Measurements from ENCODE around the gene SUGCT. TPM values are rescaled to one million over a fixed set of nuclear protein-coding genes. Genes with fewer than 3 reads are reported as not detected.

Gene SUGCT
- total RNA-seq, 1 experiment from 2014 or later, result 5.4 TPM

DNA sequence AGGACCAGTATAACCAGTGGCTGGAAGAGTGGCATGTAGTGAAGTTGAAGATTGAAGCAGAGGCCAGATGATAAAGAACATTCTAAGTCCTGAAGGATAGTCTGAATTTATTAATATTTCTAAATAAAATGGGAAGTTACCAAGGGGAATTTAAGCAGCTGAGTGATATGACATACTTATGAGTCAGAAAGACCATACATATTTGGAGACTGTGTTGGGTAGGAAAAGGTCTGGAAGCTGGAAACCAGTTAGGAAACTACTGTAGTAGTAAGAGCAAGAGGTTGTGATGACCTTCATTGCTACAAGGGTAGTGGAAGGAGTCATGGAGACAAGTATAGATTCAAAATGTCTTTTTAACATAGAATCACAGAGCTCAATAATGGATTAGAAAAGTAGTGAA, 752.3 kb downstream of the SUGCT start:
- Histone ChIP-seq H3K4me1 (ENCODE audit: insufficient read depth, low read length) (no peaks in the 10 kb centered on the region), H2BK12ac (ENCODE audit: insufficient read length, low read depth, low read length) (no peak overlapping the region), H3K9me3 (ENCODE audit: control insufficient read depth, low read depth, low read length) (no peaks in the 10 kb centered on the region), H2BK5ac (ENCODE audit: insufficient read length, low read length) (no peak overlapping the region), H4K5ac (ENCODE audit: insufficient read length, low read depth, low read length) (no peak overlapping the region), H3T11ph (ENCODE audit: low read length) (no peak overlapping the region), H3K9ac (ENCODE audit: extremely low read depth, insufficient read length, low read length) (no peak overlapping the region), H3K27ac (ENCODE audit: insufficient read length, low read depth, low read length) (no peak overlapping the region), H3K27me3 (ENCODE audit: insufficient read depth, low read length) (no peaks in the 10 kb centered on the region), H2BK15ac (ENCODE audit: low read depth, low read length) (no peak overlapping the region), H3K14ac (ENCODE audit: insufficient read depth, low read length) (no peak overlapping the region), H4K8ac (replicated peaks; ENCODE audit: insufficient read length, low read depth, low read length) (no peak overlapping the region), H4K20me1 (ENCODE audit: control insufficient read depth, insufficient read depth, insufficient read length) (no peaks in the 10 kb centered on the region), H3K79me2 (ENCODE audit: insufficient read depth, low read length) (no peaks in the 10 kb centered on the region), H3K4me2 (ENCODE audit: insufficient read depth, insufficient read length, low read length) (no peak overlapping the region), H2BK120ac (ENCODE audit: low read depth, low read length, poor library complexity, severe bottlenecking) (no peak overlapping the region), H3K18ac (ENCODE audit: insufficient read length, low read depth, low read length) (no peak overlapping the region), H3K4ac (ENCODE audit: low read depth, low read length) (no peak overlapping the region), H2AFZ (ENCODE audit: low read length) (no peak overlapping the region), H3K79me1 (ENCODE audit: insufficient read depth, low read depth, low read length, poor library complexity, severe bottlenecking) (no peaks in the 10 kb centered on the region), H2AK5ac (ENCODE audit: insufficient read length, low read length) (no peak overlapping the region), H4K91ac (ENCODE audit: insufficient read length, low read depth, low read length) (no peak overlapping the region), H3K56ac (ENCODE audit: insufficient read length, low read depth, low read length) (no peak overlapping the region), H2BK20ac (ENCODE audit: low read depth, low read length, poor library complexity, severe bottlenecking) (no peak overlapping the region), H3K23me2 (ENCODE audit: insufficient read length, low read depth, low read length, poor library complexity, severe bottlenecking) (no peaks in the 10 kb centered on the region), H3K23ac (ENCODE audit: insufficient read length, low read depth, low read length) (no peak overlapping the region)
- Mint-ChIP-seq H3K4me3 (no peak overlapping the region), H3K36me3 (ENCODE audit: insufficient read depth in 1 of 3, low read depth in 3 of 3) (peaks cover 0 to 9% (median 0%) of the 10 kb centered on the region in 3 experiments; a peak in 2 of 7 replicates), H3K9me3 (peaks cover 11 to 14% of the 10 kb centered on the region in 2 experiments), H3K4me1 (no peaks in the 10 kb centered on the region), H3K27ac (no peak overlapping the region), H3K27me3 (ENCODE audit: low read depth) (no peaks in the 10 kb centered on the region)
- TF ChIP-seq, protein P1, sequence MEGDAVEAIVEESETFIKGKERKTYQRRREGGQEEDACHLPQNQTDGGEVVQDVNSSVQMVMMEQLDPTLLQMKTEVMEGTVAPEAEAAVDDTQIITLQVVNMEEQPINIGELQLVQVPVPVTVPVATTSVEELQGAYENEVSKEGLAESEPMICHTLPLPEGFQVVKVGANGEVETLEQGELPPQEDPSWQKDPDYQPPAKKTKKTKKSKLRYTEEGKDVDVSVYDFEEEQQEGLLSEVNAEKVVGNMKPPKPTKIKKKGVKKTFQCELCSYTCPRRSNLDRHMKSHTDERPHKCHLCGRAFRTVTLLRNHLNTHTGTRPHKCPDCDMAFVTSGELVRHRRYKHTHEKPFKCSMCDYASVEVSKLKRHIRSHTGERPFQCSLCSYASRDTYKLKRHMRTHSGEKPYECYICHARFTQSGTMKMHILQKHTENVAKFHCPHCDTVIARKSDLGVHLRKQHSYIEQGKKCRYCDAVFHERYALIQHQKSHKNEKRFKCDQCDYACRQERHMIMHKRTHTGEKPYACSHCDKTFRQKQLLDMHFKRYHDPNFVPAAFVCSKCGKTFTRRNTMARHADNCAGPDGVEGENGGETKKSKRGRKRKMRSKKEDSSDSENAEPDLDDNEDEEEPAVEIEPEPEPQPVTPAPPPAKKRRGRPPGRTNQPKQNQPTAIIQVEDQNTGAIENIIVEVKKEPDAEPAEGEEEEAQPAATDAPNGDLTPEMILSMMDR (conservative IDR thresholded peaks at IDR 0.05), result no peak
- DNase-seq, result no peak
